AG09319 (cell line): ENCODE data around the gene PKD1.

Experiments used
- DNase-seq: peaks from one replicate; pipeline ENCODE4 v3.0.0-alpha.2; 2010; ENCODE audit warnings: low read depth; ENCODE audit errors: extremely low read depth
- CTCF ChIP-seq: IDR thresholded peaks from 2 replicates; pipeline ENCODE4 v1.5.1; 2011; ENCODE audit warnings: low read depth, mild to moderate bottlenecking, inconsistent platforms, low read length, moderate library complexity

PKD1 gene

GRCh38 chr16:2160915-2161551, 25.3 kb upstream of the PKD1 start:
- TF ChIP-seq CTCF, result no peak
- no peak for DNase-seq

GRCh38 chr16:2159175-2159838, 23.6 kb upstream of the PKD1 start:
- no peak for TF ChIP-seq CTCF
- DNase-seq, result no peak

GRCh38 chr16:2158262-2158638, 22.6 kb upstream of the PKD1 start:
- no peak for TF ChIP-seq CTCF
- no peak for DNase-seq

GRCh38 chr16:2157480-2158261, 22.0 kb upstream of the PKD1 start:
- TF ChIP-seq CTCF, result no peak
- DNase-seq, result no peak

- no peak for DNase-seq
- TF ChIP-seq CTCF, result no peak
Observed at GRCh38 chr16:2156849-2157224, 21.1 kb upstream of the PKD1 start.

- DNase-seq, result no peak
- no peak for TF ChIP-seq CTCF
Observed at GRCh38 chr16:2155977-2156848, 20.5 kb upstream of the PKD1 start.
